NCI-H1417 (cell line): ENCODE results near the gene SLCO3A1.

ENCODE experiments used
- DNase-seq, 3 experiments: peaks; one replicate each; lab custom pipeline; 2025; lab: John Stamatoyannopoulos, UW

Gene SLCO3A1

DNA sequence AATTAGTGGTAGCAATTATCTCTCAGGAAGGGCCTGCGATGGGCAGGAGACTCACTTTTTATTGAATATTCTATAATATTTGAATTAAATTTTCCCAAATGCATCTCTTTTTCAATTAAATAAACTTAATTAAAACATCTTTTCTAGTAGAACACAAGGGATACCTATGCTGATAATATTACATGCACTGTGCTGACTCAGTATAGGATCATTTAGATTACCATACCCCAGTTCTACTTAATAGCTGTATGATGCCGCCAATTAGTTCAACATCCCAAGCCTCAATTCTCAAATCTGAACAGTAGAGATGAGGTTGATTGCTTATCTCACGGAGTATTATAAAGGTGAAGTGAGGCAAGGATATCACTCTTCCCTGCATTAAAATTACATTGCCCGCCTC, 149.2 kb downstream of the SLCO3A1 start:
- no peak for DNase-seq

GRCh38 chr15:92003515-92004067, 150.1 kb downstream of the SLCO3A1 start:
- no peak for DNase-seq

- peak; percentile 84 to 85 (median 85) for DNase-seq
These were observed 151.6 kb downstream of the SLCO3A1 start for GRCh38 chr15:92005154-92005553.

- peak in 2 of 3 experiments; percentile 33 to 68 for DNase-seq
These were observed 152.9 kb downstream of the SLCO3A1 start for GRCh38 chr15:92006186-92007028.

DNA sequence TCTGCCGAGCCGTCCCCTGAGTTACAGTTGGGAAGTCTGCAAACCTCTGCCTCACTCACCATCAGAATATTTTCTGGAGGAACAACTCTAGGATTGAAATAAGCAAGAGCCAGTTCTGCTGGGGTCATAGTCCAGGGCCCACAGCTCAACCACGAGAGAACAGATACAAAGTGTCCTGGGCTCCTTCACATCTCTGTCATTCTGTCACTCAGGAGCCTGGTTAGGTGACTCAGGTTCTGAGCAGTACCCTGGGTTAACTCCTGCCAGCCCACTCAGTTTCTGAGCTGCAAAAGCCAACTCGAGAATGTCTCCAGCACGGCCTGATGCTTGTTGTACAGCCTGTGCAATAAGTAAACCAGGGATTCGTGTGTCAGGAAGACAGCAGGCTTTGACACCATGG, 155.7 kb downstream of the SLCO3A1 start:
- DNase-seq = no peak

DNA sequence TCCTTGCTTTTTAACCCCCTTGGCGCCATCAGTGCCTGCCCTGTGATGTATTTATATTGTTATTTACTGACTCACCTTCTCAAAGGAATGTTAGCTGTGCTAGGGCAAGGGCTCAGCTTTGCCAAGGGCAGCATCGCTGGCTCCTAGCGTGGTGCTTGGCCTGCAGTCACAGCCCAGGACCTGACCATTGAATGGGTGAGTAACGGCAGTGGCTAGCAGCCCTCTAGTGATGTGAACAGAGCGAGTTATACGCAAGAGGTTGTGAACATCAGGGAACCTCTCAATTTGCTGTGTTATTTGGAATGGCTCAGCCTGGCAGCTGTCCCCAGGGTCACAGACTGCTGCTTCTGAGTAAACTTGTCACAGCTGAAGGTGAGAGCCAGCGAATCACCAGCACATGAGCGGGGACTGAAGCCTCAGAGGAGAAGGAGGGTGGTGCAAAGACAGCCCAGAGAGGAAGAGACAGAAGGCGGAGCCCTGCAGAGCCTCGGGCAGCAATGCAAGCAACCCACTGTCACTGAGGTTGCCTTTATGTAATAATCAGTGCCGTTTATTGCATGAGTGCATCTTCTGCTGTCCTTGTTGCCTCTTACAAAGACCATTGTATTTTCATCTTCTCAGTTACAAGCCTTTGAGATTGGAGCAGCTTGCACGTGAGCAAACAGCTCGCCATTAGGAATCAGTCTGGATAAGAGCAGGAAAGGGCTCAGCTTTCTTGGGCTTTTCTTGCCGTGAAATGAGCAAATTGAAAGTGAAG, 158.3 kb downstream of the SLCO3A1 start:
- peak; percentile 33 to 83 (median 69) for DNase-seq

DNA sequence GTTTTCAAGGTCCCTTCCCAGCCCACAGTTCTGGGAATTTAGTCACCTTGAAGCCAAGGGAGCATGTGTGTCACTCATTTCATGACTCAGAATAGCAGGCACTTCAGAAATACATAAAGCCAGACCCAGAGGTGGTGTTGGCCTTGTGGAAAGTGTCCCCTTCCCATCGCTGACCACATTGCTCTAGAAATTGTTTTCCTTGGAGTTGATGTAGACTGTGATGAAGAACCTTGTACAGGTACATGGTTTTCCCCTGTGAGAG, 158.8 kb downstream of the SLCO3A1 start:
- DNase-seq = no peak

DNA sequence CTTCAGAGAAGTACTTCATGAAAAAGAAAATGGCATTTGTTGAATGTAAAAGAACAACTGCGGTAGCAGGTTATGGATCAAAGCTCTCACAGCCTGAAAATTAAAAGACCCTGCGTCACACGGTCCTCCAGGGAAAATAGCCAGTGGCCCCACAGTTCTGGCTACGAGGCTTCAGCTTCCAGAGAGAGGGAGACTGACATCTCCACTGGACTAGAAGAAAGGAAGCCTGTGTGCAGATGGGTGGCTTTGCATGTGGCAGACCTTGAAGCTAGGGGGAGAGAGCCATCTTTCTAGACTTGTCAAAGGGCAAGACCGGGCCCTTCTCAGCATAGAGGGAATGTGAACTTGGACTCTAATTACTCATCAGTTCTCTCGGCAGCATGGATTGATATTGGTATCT, 159.4 kb downstream of the SLCO3A1 start:
- DNase-seq = no peak

DNA sequence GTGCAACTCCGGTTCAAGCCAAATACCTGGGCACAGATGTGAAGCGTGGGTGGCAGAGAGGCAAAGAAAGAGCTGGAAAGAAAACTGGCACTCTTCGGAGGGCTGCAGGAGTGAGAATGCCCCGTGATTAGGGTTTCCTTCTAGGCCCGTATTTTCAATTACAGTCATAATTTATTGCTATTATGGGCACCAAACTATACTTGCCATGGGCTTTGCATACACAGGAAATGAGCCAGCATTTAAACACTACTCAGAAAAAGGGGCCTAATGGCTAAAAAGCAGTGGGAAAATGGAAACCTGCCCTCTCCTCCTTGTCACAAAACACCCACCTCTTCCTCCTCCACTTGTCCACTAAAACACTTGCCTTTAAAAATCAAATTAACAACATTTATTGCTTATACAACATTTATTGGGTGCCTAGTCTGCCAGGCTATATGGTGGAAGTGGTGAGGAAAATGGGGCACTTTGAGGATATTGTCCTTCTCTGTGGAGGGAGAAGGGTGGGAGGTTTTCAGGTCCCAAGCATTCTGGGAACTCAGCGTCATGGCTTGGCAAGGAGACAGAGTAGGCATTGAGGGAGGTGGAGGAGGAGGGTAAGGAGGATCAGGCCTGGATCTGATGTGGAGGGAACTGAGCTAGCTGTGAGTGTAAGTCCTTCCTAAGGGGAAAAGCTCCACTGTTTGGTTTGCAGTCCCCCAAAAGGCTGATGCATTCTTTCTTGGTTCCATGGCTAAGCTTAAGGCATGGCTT, 160.9 kb downstream of the SLCO3A1 start:
- peak in 1 of 3 experiments; percentile 35 for DNase-seq

GRCh38 chr15:92017882-92018534, 164.5 kb downstream of the SLCO3A1 start:
- DNase-seq = no peak

DNA sequence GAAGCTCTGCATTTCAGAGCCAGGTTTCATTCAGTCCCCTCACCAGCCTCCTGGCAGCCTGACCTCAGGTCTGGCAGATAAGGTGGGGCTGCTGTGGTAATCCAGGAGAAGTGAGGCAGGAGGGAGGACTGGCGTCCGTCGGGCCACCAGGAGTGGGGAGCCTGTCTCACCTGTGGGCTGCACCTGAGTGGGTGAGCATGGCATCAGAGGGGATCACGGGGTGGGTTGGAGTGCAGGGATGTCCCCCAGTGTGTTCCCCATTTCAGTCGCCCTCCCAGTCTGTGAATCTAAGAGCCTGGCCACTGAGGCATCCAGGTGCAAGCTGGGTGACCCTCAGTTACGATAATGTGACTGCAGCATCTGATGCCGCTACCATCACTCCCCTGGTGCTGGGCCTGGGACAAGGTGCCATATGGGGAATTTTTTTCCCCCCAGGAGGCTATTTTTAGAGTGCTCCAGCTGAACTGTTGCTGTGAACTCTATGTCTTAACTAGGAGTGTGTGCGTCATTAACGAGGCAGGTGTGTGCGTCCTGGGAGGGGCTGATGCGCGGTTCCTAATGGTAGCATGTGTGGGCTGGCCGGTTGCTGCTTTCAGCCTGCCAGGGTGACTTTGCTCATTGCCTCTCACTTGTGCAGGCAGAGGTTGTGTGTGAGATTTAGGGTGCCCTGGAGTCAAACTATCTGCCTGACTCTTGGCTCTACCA, 165.2 kb downstream of the SLCO3A1 start:
- DNase-seq = peak; percentile 30 to 79 (median 61)

- DNase-seq = no peak
These were observed 166.2 kb downstream of the SLCO3A1 start for GRCh38 chr15:92019706-92020105.

- no peak for DNase-seq
These were observed 166.7 kb downstream of the SLCO3A1 start for GRCh38 chr15:92020207-92020606.

- no peak for DNase-seq
These were observed 167.3 kb downstream of the SLCO3A1 start for GRCh38 chr15:92020804-92021203.

DNA sequence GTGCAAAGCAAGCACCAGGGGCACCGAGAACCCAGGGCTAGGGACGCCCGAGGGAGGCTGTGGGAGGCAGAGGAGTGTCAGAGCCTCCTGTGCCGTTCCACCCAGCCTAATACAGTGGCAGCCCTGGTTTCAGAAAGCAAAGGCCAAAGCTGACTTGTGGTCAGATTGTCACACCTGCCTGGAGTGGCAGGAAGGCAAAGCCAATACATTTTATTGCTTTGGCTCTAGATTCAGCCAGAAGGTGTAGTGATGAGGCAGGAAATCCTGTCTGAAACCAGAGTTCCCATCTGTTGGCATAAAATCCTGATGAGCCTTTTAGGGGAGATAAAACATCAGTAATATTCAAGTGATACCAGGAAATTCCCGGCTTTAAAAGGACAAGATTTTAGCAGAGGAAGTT, 168.3 kb downstream of the SLCO3A1 start:
- no peak for DNase-seq

GRCh38 chr15:92023965-92024364, 170.5 kb downstream of the SLCO3A1 start:
- DNase-seq = no peak

DNA sequence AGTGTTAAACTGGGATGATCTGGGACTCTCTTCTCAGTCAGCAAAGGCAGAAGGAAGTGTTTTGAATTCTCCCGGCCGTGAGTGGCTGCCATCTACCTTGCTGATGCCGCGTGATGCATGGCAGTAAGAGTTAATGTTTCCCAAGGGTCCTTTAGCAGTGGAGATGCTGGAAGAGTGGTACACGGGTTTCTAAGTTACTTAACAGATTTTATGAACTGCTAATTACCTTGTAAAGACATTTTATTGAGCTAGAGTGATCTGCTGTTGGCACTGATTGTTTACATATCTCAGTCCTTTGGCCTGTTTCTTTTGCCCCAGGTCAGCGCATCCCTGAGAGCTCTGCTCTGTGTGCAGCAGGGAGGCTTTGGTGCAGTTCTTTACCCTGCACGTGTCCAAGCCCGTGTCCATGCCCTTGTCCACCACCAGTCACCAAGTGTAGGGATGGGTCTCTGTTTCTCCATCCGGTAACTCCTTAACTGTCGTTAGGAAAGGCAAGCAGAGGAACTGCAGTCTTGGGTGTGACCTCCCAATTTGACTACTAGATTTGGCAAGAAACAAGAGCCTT, 172.3 kb downstream of the SLCO3A1 start:
- DNase-seq = peak in 1 of 3 experiments; percentile 94

DNA sequence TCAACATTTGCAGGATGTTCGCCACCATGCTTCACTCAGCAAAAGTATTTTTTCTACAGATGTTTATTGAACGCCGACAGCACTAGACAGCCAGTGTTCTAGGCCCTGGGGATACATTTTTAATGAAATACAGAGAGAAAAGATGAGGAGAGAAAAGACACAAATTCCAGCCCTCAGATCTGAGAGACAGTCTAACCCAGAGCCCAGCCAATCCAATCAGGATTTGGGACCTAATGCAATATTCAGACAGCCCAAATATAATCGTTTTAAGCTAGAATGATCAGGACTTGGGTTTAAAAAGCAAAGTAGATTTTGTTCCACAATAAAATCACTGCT, 174.8 kb downstream of the SLCO3A1 start:
- DNase-seq = no peak

- no peak for DNase-seq
These were observed 176.3 kb downstream of the SLCO3A1 start for GRCh38 chr15:92029767-92030166.

- no peak for DNase-seq
These were observed 179.8 kb downstream of the SLCO3A1 start for GRCh38 chr15:92033314-92033713.

GRCh38 chr15:92033723-92034122, 180.2 kb downstream of the SLCO3A1 start:
- no peak for DNase-seq
